A673 (cell line): Measurements from ENCODE around the gene TLE4. TPM values are rescaled to one million over a fixed set of nuclear protein-coding genes. Genes with fewer than 3 reads are reported as not detected.

Experiments used
- BruUV-seq: library from RNA; stranded (reverse); fragments of 400-500 nt; replicated peaks from 2 replicates; lab custom pipeline; 2021; lab: Mats Ljungman, UMichigan
- CTCF ChIA-PET: fragments of 300-600 bp; sonication (Branson Sonifier 250); formaldehyde crosslinking; loops from one replicate; lab custom pipeline; 2022; ENCODE audit warnings: antibody characterized with exemption; lab: Charles Lee
- POLR2A ChIA-PET: fragments of 300-600 bp; sonication (Branson Sonifier 250); formaldehyde crosslinking; loops from one replicate; lab custom pipeline; 2022; ENCODE audit warnings: antibody characterized with exemption; ENCODE audit not compliant: low non-redundant PET; lab: Charles Lee
- DNase-seq: peaks from one replicate; pipeline ENCODE4 v3.0.0-alpha.2; 2015; ENCODE audit warnings: low spot score
- H3K27ac ChIP-seq: fragments of 200-600 bp; sonication (generic); 2 replicates; pipeline ENCODE4 v1.5.1; 2016; ENCODE audit warnings: mixed run types, low read depth, mild to moderate bottlenecking, mixed read lengths, antibody characterized with exemption, low read length; ENCODE audit not compliant: poor library complexity, severe bottlenecking
- H3K27me3 ChIP-seq: fragments of 200-600 bp; sonication (generic); replicated peaks from 2 replicates; pipeline ENCODE4 v1.6.1; 2017; ENCODE audit warnings: mixed run types, low read depth, mild to moderate bottlenecking, mixed read lengths, antibody characterized with exemption, low read length; ENCODE audit not compliant: insufficient read depth, poor library complexity
- H3K36me3 ChIP-seq: fragments of 200-600 bp; sonication (generic); 2 replicates; pipeline ENCODE4 v1.6.1; 2016; ENCODE audit warnings: mixed run types, mild to moderate bottlenecking, mixed read lengths, antibody characterized with exemption, low read length; ENCODE audit not compliant: insufficient read depth, poor library complexity, severe bottlenecking
- H3K4me1 ChIP-seq: fragments of 200-600 bp; sonication (generic); 2 replicates; pipeline ENCODE4 v1.6.1; 2017; ENCODE audit warnings: mixed run types, mild to moderate bottlenecking, mixed read lengths, antibody characterized with exemption, low read length; ENCODE audit not compliant: insufficient read depth, poor library complexity, severe bottlenecking
- H3K4me3 ChIP-seq: fragments of 200-600 bp; sonication (generic); 2 replicates; pipeline ENCODE4 v1.5.1; 2016; ENCODE audit warnings: low read depth, mixed run types, mild to moderate bottlenecking, mixed read lengths, low read length; ENCODE audit not compliant: poor library complexity, severe bottlenecking
- H3K9me3 ChIP-seq: fragments of 200-600 bp; sonication (generic); 2 replicates; pipeline ENCODE4 v1.6.1; 2016; ENCODE audit warnings: mixed run types, low read depth, mild to moderate bottlenecking, mixed read lengths, antibody characterized with exemption, low read length; ENCODE audit not compliant: poor library complexity, severe bottlenecking
- CTCF ChIP-seq: fragments of 300-800, 200-600 bp; sonication (generic); conservative IDR thresholded peaks from 2 replicates; pipeline ENCODE4 v1.5.1; 2017; ENCODE audit warnings: low read depth, mild to moderate bottlenecking, antibody characterized with exemption, low read length, moderate library complexity, mixed read lengths
- EZH2 ChIP-seq: fragments of 200-600 bp; sonication (generic); IDR thresholded peaks from 2 replicates; pipeline ENCODE4 v1.6.1; 2017; ENCODE audit warnings: borderline replicate concordance, low read depth, mild to moderate bottlenecking, mixed read lengths, antibody characterized with exemption, low read length; ENCODE audit not compliant: poor library complexity, severe bottlenecking
- intact Hi-C: fragments of 100-400 bp; cut with micrococcal nuclease; formaldehyde crosslinking; loops from one replicate; pipeline ENCODE4 v1.10.0; 2022; ENCODE audit not compliant: unreplicated experiment
- total RNA-seq: library from RNA; stranded (reverse); gene quantifications from 2 replicates; pipeline ENCODE4 v1.2.3, GENCODE V29; 2021

TLE4 gene
- total RNA-seq, 1 experiment from 2014 or later: 21.3 TPM

GRCh38 chr9:79575547-79575946, 3.8 kb downstream of the TLE4 start:
- Histone ChIP-seq H3K27me3 (no peaks in the 10 kb centered on the region), H3K4me1 (peaks cover 14% of the 10 kb centered on the region), H3K4me3 (no peak overlapping the region), H3K27ac (no peak overlapping the region), H3K36me3 (no peaks in the 10 kb centered on the region), H3K9me3 (no peaks in the 10 kb centered on the region)
- ChIA-PET POLR2A (no interaction called here), CTCF (no interaction called here)
- TF ChIP-seq CTCF (no peak), EZH2 (no peak)
- intact Hi-C loops: loop anchor here (10.0 kb wide), 1 partner anchor 329 kb away; no protein-coding TSS in a partner anchor
- no TSS peak for BruUV-seq
- DNase-seq: no peak

- Histone ChIP-seq H3K9me3 (no peaks in the 10 kb centered on the region), H3K36me3 (no peaks in the 10 kb centered on the region), H3K27ac (no peak overlapping the region), H3K27me3 (no peaks in the 10 kb centered on the region), H3K4me3 (no peak overlapping the region), H3K4me1 (peaks cover 23% of the 10 kb centered on the region)
- CTCF ChIA-PET: no interaction called here
- no peak for DNase-seq
- TF ChIP-seq EZH2: no peak
- no TSS peak for BruUV-seq
- POLR2A ChIA-PET: no interaction called here
- intact Hi-C loops: loop anchor here (10.0 kb wide), 1 partner anchor 327 kb away; no protein-coding TSS in a partner anchor
These were observed 6.4 kb downstream of the TLE4 start for GRCh38 chr9:79577969-79578723.

DNA sequence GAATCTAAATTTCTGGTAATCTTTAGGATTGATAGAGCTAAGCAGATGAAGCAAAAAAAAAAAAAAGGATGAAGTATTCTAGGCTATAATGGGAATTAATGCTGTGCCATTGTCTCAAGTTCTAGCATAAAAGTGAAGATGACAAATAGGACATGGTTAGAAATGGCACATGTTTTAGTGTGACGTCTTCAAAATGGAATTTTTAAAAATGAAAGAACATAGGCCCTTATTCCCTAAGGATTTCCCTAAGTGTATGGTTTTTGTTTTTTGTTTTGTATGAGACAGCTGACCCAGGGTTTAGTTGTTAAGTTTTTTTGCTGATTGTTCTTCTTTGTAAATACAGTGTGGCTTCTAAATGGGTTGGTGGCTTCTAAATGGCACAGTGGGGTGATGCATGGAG, 7.1 kb downstream of the TLE4 start:
- ChIA-PET CTCF (no interaction called here), POLR2A (no interaction called here)
- intact Hi-C loops: loop anchor here (10.0 kb wide), 1 partner anchor 326 kb away; no protein-coding TSS in a partner anchor
- DNase-seq: no peak
- Histone ChIP-seq H3K9me3 (no peaks in the 10 kb centered on the region), H3K4me1 (peaks cover 18% of the 10 kb centered on the region), H3K27me3 (no peaks in the 10 kb centered on the region), H3K36me3 (no peaks in the 10 kb centered on the region), H3K27ac (no peak overlapping the region), H3K4me3 (no peak overlapping the region)
- no TSS peak for BruUV-seq
- TF ChIP-seq CTCF (no peak), EZH2 (no peak)

- H3K9me3 ChIP-seq: no peaks in the 10 kb centered on the region
- H3K36me3 ChIP-seq: no peaks in the 10 kb centered on the region
- no peaks in the 10 kb centered on the region for H3K27me3 ChIP-seq
- TF ChIP-seq EZH2: no peak
- TF ChIP-seq CTCF: no peak
- no TSS peak for BruUV-seq
- intact Hi-C loops: loop anchor here (10.0 kb wide), 1 partner anchor 325 kb away; no protein-coding TSS in a partner anchor
- ChIA-PET CTCF (no interaction called here), POLR2A (no interaction called here)
- no peak overlapping the region for H3K27ac ChIP-seq
- peaks cover 11% of the 10 kb centered on the region for H3K4me1 ChIP-seq
- H3K4me3 ChIP-seq: no peak overlapping the region
- no peak for DNase-seq
These were observed 7.9 kb downstream of the TLE4 start for GRCh38 chr9:79579624-79580023.
